T47D (cell line): ENCODE data around the gene CXCL11.

Experiments used
- DNase-seq, 2 experiments: peaks; one replicate each; pipeline versions ENCODE4 v3.0.0 to v3.0.0-alpha.2; 2011 to 2012; ENCODE audit warnings: low read depth in 1 of 2, low spot score in 1 of 2
- JUND ChIP-seq: IDR thresholded peaks from 2 replicates; pipeline ENCODE4 v1.6.1; 2012; ENCODE audit warnings: low read depth
- in situ Hi-C: cut with HindIII; loops from 2 replicates; pipeline ENCODE4 v1.10.0; 2016; ENCODE audit warnings: low sequenced_read_pairs, low pct_unique_long_range_greater_than_20kb

CXCL11 gene

GRCh38 chr4:76035799-76036380, at the start of gene CXCL11:
TSS of gene CXCL11 (minus strand) at chr4:76036070. CDS start at chr4:76035987, 83 bp downstream.
- in situ Hi-C loops = no loop called here
- TF ChIP-seq JUND = no peak
- DNase-seq = no peak

- TF ChIP-seq JUND = no peak
- DNase-seq = no peak
Observed at GRCh38 chr4:76084542-76084941, 48.7 kb upstream of the CXCL11 start.

DNA sequence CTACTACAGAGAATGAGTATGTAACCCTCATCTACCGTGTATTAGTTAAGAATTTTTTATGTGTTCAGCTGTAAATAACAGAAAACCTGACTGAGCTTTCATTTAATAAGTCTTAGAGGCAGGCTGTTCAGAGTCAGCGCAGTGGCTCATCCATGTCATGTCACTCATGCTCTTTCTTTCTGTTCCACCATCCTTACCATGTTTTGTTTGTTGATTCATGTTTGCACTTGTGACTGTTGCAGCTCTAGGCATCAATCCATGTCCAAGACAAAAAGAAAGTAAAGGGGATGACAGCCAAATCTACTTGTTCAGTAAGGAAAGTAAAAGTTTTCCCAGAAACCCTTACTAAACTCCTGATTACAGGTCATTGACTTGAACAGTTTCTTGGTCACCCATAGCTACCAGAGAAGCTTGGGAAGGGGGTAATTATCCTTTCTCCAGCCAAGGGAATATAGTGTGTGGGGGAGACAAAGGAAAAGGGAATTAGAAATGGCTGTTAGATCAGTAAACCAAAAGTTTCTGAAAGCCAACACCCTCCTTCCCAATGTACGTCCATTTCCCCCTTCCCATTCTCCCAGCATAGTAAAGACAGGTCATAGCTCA, 47.6 kb upstream of the CXCL11 start:
- no peak for DNase-seq
- no peak for TF ChIP-seq JUND
- in situ Hi-C loops = no loop called here

More at GRCh38 chr4:76084542-76084941, 48.7 kb upstream of the CXCL11 start:
- in situ Hi-C loops = no loop called here

DNA sequence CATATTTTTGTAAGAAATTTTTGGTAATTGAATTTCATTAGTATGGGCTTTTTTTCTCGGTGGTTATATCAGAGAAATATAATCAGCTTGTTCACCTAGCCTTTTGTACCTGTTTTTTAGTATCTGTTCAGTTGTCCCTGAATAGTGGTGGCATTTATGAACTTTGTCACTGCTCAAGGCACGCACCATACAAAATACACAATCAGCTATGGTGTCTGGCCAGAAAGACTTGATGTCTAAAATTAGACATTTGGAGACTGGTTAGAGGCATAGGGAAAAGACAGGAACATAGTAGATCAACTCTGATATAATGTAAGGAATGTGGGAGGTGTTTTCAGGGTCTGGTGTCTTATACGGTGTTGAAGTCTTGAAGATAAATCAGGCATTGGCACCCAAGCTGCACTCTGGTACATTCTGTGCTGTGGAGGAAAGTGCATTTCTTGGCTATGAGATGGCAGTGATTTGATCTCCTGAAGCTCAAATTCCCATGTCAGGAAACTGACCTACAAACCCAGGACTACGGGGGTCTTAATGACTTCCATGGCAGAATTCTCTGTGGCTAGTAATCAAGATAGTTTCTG, 42.3 kb upstream of the CXCL11 start:
- no peak for TF ChIP-seq JUND
- in situ Hi-C loops = no loop called here

GRCh38 chr4:76074993-76075600, 39.2 kb upstream of the CXCL11 start:
- in situ Hi-C loops = no loop called here
- TF ChIP-seq JUND = no peak
- no peak for DNase-seq

More for the DNA sequence above, 42.3 kb upstream of the CXCL11 start:
- DNase-seq = no peak

DNA sequence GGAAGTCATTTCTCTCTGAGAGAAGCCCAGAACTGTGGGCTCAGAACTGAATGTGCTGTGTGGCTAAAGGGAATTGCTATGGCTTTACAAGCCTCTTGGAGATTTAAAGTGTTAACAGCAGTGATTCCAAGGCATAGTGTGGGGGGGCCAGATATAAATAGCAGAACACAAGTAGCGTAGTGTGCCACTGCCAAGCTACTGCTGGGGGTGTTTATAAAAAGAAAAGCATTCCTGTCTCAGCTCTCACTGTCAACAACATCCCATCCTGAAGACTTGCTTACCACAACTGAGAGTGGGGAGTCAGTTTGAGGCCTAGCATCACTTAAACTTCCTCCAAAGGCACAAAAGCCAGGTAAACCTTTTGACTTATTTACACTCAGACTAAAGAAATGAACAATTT, 38.6 kb upstream of the CXCL11 start, which contains the start of gene ART3:
TSS of gene ART3 (plus strand) at position 242 of the 400 bp plus-strand sequence. CDS start 1,181 bp downstream, outside the sequence.
- in situ Hi-C loops = no loop called here

GRCh38 chr4:76072760-76073159, 36.9 kb upstream of the CXCL11 start:
- TF ChIP-seq JUND = no peak
- in situ Hi-C loops = no loop called here

More for the DNA sequence above, 38.6 kb upstream of the CXCL11 start, which contains the start of gene ART3:
- TF ChIP-seq JUND = no peak
- no peak for DNase-seq

GRCh38 chr4:76067652-76068286, 31.9 kb upstream of the CXCL11 start:
- TF ChIP-seq JUND = no peak
- in situ Hi-C loops = no loop called here
- DNase-seq = peak; percentile 42 to 70

More at GRCh38 chr4:76072760-76073159, 36.9 kb upstream of the CXCL11 start:
- no peak for DNase-seq

- no peak for TF ChIP-seq JUND
- DNase-seq = no peak
- in situ Hi-C loops = no loop called here
Observed at GRCh38 chr4:76066546-76066945, 30.7 kb upstream of the CXCL11 start.

DNA sequence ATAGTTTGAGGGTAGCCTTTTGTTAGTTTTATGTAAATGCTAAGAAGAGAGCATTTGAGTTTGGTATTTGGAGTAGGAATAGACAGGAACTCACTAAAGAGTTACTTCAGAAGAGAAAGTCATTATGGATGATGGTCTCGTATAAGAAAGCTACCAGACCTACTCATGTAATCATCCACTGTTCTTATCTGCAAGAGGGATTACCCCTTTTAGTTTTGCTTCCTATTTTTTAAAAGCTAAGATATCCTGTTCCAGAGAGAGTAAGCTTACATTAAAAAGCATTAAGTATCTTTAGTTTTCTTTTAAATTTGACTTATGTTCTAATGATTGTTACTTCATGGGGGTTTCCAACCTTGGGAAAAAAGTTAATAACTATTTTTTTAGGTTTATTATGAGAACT, 26.1 kb upstream of the CXCL11 start:
- in situ Hi-C loops = no loop called here
- no peak for DNase-seq
- no peak for TF ChIP-seq JUND

- in situ Hi-C loops = no loop called here
- no peak for TF ChIP-seq JUND
- no peak for DNase-seq
Observed at GRCh38 chr4:76061421-76061820, 25.6 kb upstream of the CXCL11 start.

GRCh38 chr4:76060506-76060905, 24.6 kb upstream of the CXCL11 start:
- no peak for TF ChIP-seq JUND
- in situ Hi-C loops = no loop called here
- DNase-seq = no peak
